Karpas-422 (cell line): ENCODE results near the gene PYDC1. TPM values are rescaled to one million over a fixed set of nuclear protein-coding genes. Genes with fewer than 3 reads are reported as not detected.

ENCODE experiments used
- DNase-seq: peaks from one replicate; pipeline ENCODE4 v3.0.0-alpha.2; 2015
- H2AFZ ChIP-seq: fragments of 200-600 bp; sonication (generic); 2 replicates; pipeline ENCODE4 v1.6.1; 2014; ENCODE audit warnings: antibody characterized with exemption, low read length, mixed read lengths
- H3K27ac ChIP-seq: fragments of 200-600 bp; sonication (generic); 2 replicates; pipeline ENCODE4 v1.5.1; 2014; ENCODE audit warnings: mild to moderate bottlenecking, low read length, moderate library complexity
- H3K27me3 ChIP-seq: fragments of 200-600 bp; sonication (generic); 2 replicates; pipeline ENCODE4 v1.6.1; 2014; ENCODE audit warnings: low read length, mixed read lengths
- H3K36me3 ChIP-seq: fragments of 200-600 bp; sonication (generic); 2 replicates; pipeline ENCODE4 v1.6.1; 2014; ENCODE audit warnings: low read length, mixed read lengths; ENCODE audit not compliant: insufficient read depth
- H3K4me1 ChIP-seq: fragments of 200-600 bp; sonication (generic); 2 replicates; pipeline ENCODE4 v1.6.1; 2014; ENCODE audit warnings: mild to moderate bottlenecking, low read length, mixed read lengths
- H3K4me2 ChIP-seq: fragments of 200-600 bp; sonication (generic); 2 replicates; pipeline ENCODE4 v1.6.1; 2014; ENCODE audit warnings: low read length, low read depth, mild to moderate bottlenecking; ENCODE audit not compliant: poor library complexity, severe bottlenecking
- H3K4me3 ChIP-seq: fragments of 200-600 bp; sonication (generic); 2 replicates; pipeline ENCODE4 v1.5.1; 2014; ENCODE audit warnings: mild to moderate bottlenecking, antibody characterized with exemption, low read length, mixed read lengths
- H3K79me2 ChIP-seq: fragments of 200-600 bp; sonication (generic); 2 replicates; pipeline ENCODE4 v1.6.1; 2014; ENCODE audit warnings: mild to moderate bottlenecking, low read length, mixed read lengths
- H3K9ac ChIP-seq: fragments of 200-600 bp; sonication (generic); 2 replicates; pipeline ENCODE4 v1.6.0; 2014; ENCODE audit warnings: low read length
- H3K9me2 ChIP-seq: fragments of 200-600 bp; sonication (generic), shearing (Covaris generic); replicated peaks from 2 replicates; pipeline ENCODE4 v1.6.0; 2014; ENCODE audit warnings: mild to moderate bottlenecking, low read length, moderate library complexity; ENCODE audit not compliant: insufficient read depth
- H3K9me3 ChIP-seq: fragments of 300-700, 200-600 bp; sonication (generic); 2 replicates; pipeline ENCODE4 v1.6.1; 2014; ENCODE audit warnings: low read length, mixed read lengths
- H4K20me1 ChIP-seq: fragments of 200-600 bp; sonication (generic); 2 replicates; pipeline ENCODE4 v1.6.1; 2014; ENCODE audit warnings: mild to moderate bottlenecking, antibody characterized with exemption, low read length, low read depth; ENCODE audit not compliant: insufficient read depth
- total RNA-seq: library from RNA; depleted of rRNA; stranded (reverse); fragments of >200 nt; shearing (Covaris generic); gene quantifications from 2 replicates; pipeline ENCODE4 v1.2.3, GENCODE V29; 2014; ENCODE audit warnings: low replicate concordance

The PYDC1 gene
- total RNA-seq, 1 experiment from 2014 or later: not detected

GRCh38 chr16:31228206-31228605 is 11.3 kb upstream of the PYDC1 start:
- Histone ChIP-seq H3K4me1 (no peaks in the 10 kb centered on the region), H2AFZ (no peak overlapping the region), H3K4me3 (no peak overlapping the region), H3K79me2 (no peaks in the 10 kb centered on the region), H3K27me3 (no peaks in the 10 kb centered on the region), H4K20me1 (no peaks in the 10 kb centered on the region), H3K4me2 (no peak overlapping the region), H3K9ac (no peak overlapping the region), H3K9me2 (no peaks in the 10 kb centered on the region), H3K36me3 (no peaks in the 10 kb centered on the region), H3K9me3 (no peaks in the 10 kb centered on the region), H3K27ac (no peak overlapping the region)
- no peak for DNase-seq

- H3K9ac ChIP-seq: no peak overlapping the region
- no peaks in the 10 kb centered on the region for H3K27me3 ChIP-seq
- H3K4me3 ChIP-seq: no peak overlapping the region
- no peak overlapping the region for H3K27ac ChIP-seq
- no peak for DNase-seq
- H4K20me1 ChIP-seq: no peaks in the 10 kb centered on the region
- no peak overlapping the region for H2AFZ ChIP-seq
- H3K9me2 ChIP-seq: no peaks in the 10 kb centered on the region
- no peaks in the 10 kb centered on the region for H3K9me3 ChIP-seq
- no peaks in the 10 kb centered on the region for H3K79me2 ChIP-seq
- H3K4me1 ChIP-seq: no peaks in the 10 kb centered on the region
- H3K4me2 ChIP-seq: no peak overlapping the region
- no peaks in the 10 kb centered on the region for H3K36me3 ChIP-seq
These were observed 8.3 kb upstream of the PYDC1 start for GRCh38 chr16:31225193-31225592.

- no peak overlapping the region for H3K27ac ChIP-seq
- H3K9ac ChIP-seq: no peak overlapping the region
- no peak overlapping the region for H3K4me2 ChIP-seq
- no peaks in the 10 kb centered on the region for H3K9me2 ChIP-seq
- no peak overlapping the region for H2AFZ ChIP-seq
- H3K36me3 ChIP-seq: no peaks in the 10 kb centered on the region
- no peaks in the 10 kb centered on the region for H3K27me3 ChIP-seq
- H3K9me3 ChIP-seq: no peaks in the 10 kb centered on the region
- no peaks in the 10 kb centered on the region for H3K4me1 ChIP-seq
- no peak for DNase-seq
- H3K4me3 ChIP-seq: no peak overlapping the region
- H4K20me1 ChIP-seq: no peaks in the 10 kb centered on the region
- H3K79me2 ChIP-seq: no peaks in the 10 kb centered on the region
These were observed 7.4 kb upstream of the PYDC1 start for GRCh38 chr16:31224092-31224955.

DNA sequence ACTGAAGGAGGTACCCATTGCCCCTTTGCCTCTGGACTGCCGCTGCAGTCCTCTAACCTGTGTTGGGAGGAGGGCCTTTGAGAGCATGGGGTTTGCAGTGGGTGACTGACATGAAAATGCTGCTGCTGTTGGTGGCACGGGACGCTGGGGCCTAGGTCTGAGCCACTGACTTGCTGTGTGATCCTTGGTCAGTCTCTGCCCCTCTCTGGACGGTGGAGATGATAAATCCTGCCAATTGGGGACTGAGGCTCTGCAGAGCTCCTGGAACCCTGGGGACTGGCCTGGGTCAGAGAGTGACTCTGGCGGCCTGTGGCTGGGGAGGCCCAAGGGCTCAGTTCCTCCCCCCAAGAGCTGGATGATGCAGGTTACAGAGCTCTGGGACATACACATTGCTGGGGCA is 6.1 kb upstream of the PYDC1 start:
- no peak for DNase-seq
- no peak overlapping the region for H3K9ac ChIP-seq
- no peaks in the 10 kb centered on the region for H3K4me1 ChIP-seq
- H3K27me3 ChIP-seq: no peaks in the 10 kb centered on the region
- H2AFZ ChIP-seq: no peak overlapping the region
- no peaks in the 10 kb centered on the region for H3K9me2 ChIP-seq
- H3K79me2 ChIP-seq: no peaks in the 10 kb centered on the region
- no peaks in the 10 kb centered on the region for H3K9me3 ChIP-seq
- H3K36me3 ChIP-seq: no peaks in the 10 kb centered on the region
- H3K27ac ChIP-seq: no peak overlapping the region
- H3K4me3 ChIP-seq: no peak overlapping the region
- no peaks in the 10 kb centered on the region for H4K20me1 ChIP-seq
- H3K4me2 ChIP-seq: no peak overlapping the region

DNA sequence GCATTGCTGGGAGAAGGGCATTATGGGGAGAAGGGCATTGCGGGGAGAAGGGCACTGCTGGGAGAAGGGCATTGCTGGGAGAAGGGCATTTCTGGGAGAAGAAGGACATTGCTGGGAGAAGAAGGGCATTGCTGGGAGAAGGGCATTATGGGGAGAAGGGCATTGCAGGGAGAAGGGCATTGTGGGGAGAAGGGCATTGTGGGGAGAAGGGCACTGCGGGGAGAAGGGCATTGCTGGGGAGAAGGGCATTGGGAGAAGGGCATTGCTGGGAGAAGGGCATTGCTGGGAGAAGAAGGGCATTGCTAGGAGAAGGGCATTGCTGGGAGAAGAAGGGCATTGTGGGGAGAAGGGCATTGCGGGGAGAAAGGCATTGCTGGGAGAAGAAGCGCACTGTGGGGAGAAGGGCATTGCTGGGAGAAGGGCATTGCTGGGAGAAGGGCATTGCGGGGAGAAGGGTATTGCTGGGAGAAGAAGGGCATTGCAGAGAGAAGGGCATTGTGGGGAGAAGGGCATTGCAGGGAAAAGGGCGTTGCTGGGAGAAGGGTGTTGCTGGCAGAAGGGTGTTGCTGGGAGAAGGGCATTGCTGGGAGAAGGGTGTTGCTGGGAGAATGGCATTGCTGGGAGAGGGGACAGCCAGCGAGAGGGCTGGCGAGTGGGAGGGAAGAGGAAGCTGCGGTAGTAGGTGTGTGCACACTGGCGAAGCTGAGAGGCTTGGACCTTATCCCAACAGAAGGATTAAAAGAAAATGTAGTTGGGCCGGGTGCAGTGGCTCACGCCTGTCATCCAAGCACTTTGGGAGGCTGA is 4.6 kb upstream of the PYDC1 start:
- Histone ChIP-seq H3K4me1 (no peaks in the 10 kb centered on the region; the same call in 1 of the 2 replicates), H3K27ac (no peak overlapping the region), H3K27me3 (no peaks in the 10 kb centered on the region), H3K4me2 (no peak overlapping the region), H2AFZ (no peak overlapping the region), H3K36me3 (no peaks in the 10 kb centered on the region), H3K4me3 (no peak overlapping the region), H3K9me2 (no peaks in the 10 kb centered on the region), H3K79me2 (no peaks in the 10 kb centered on the region), H3K9ac (no peak overlapping the region), H4K20me1 (no peaks in the 10 kb centered on the region), H3K9me3 (no peaks in the 10 kb centered on the region)
- peak; percentile 68 for DNase-seq

GRCh38 chr16:31219154-31219741 is 2.3 kb upstream of the PYDC1 start:
- Histone ChIP-seq H3K36me3 (no peaks in the 10 kb centered on the region), H3K27me3 (no peaks in the 10 kb centered on the region), H3K4me1 (peaks cover 6% of the 10 kb centered on the region)

DNA sequence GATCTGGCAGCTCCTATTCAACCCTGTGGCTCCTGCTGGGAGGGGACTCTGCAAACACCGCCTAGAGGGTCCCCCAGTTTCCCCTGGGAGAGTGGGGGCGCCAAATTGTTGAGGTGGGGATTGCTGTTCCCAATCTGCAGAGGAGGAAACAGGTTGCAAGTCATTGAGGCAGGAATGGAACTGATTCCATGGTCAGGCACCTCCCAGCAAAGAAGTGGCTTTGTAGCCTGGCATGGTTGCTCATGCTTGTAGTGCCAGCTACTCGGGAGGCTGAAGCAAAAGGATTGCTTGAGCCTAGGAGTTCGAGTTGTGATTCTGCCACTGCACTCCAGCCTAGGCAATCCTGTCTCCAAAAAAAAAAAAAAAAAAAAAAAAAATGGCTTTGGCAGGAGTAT is 198 bp upstream of the PYDC1 start:
- Histone ChIP-seq H3K4me2 (no peak overlapping the region), H3K9me3 (no peaks in the 10 kb centered on the region), H2AFZ (no peak overlapping the region), H4K20me1 (no peaks in the 10 kb centered on the region), H3K27me3 (no peaks in the 10 kb centered on the region), H3K36me3 (no peaks in the 10 kb centered on the region), H3K9ac (no peak overlapping the region), H3K4me1 (peaks cover 10% of the 10 kb centered on the region), H3K79me2 (no peaks in the 10 kb centered on the region), H3K27ac (no peak overlapping the region), H3K9me2 (no peaks in the 10 kb centered on the region), H3K4me3 (no peak overlapping the region)
- DNase-seq: no peak

More at GRCh38 chr16:31219154-31219741, 2.3 kb upstream of the PYDC1 start:
- H3K9me2 ChIP-seq: no peaks in the 10 kb centered on the region
- H3K9ac ChIP-seq: no peak overlapping the region
- H3K4me3 ChIP-seq: no peak overlapping the region
- H2AFZ ChIP-seq: no peak overlapping the region
- DNase-seq: no peak
- H3K9me3 ChIP-seq: no peaks in the 10 kb centered on the region
- H4K20me1 ChIP-seq: no peaks in the 10 kb centered on the region
- H3K27ac ChIP-seq: no peak overlapping the region
- H3K79me2 ChIP-seq: no peaks in the 10 kb centered on the region
- no peak overlapping the region for H3K4me2 ChIP-seq
